GM18870 (cell line): ENCODE results near the gene NMNAT2.

ENCODE experiments used
- ATAC-seq: cut with Tn5 transposase; IDR thresholded peaks from one replicate; pipeline ENCODE4 v1.9.1; 2021; ENCODE audit warnings: moderate library complexity; ENCODE audit not compliant: unreplicated experiment

The NMNAT2 gene

GRCh38 chr1:183319606-183320005, 98.6 kb downstream of the NMNAT2 start:
- no peak for ATAC-seq

GRCh38 chr1:183319051-183319450, 99.1 kb downstream of the NMNAT2 start:
- no peak for ATAC-seq

GRCh38 chr1:183318433-183318832, 99.7 kb downstream of the NMNAT2 start:
- ATAC-seq: peak; percentile 67

GRCh38 chr1:183315991-183316758, 102.0 kb downstream of the NMNAT2 start:
- ATAC-seq: no peak

GRCh38 chr1:183313063-183313462, 105.1 kb downstream of the NMNAT2 start:
- ATAC-seq: no peak

GRCh38 chr1:183310753-183311479, 107.3 kb downstream of the NMNAT2 start:
- no peak for ATAC-seq

GRCh38 chr1:183308719-183309118, 109.5 kb downstream of the NMNAT2 start:
- no peak for ATAC-seq

- no peak for ATAC-seq
Observed at GRCh38 chr1:183306317-183307042, 111.7 kb downstream of the NMNAT2 start.

GRCh38 chr1:183304440-183305107, 113.6 kb downstream of the NMNAT2 start:
- no peak for ATAC-seq

- ATAC-seq: no peak
Observed at GRCh38 chr1:183303901-183304300, 114.3 kb downstream of the NMNAT2 start.

- no peak for ATAC-seq
Observed at GRCh38 chr1:183303323-183303645, 114.9 kb downstream of the NMNAT2 start.

- no peak for ATAC-seq
Observed at GRCh38 chr1:183302452-183303322, 115.5 kb downstream of the NMNAT2 start.

GRCh38 chr1:183301239-183301638, 116.9 kb downstream of the NMNAT2 start:
- no peak for ATAC-seq

GRCh38 chr1:183300828-183301227, 117.4 kb downstream of the NMNAT2 start:
- ATAC-seq: no peak

GRCh38 chr1:183300395-183300794, 117.8 kb downstream of the NMNAT2 start:
- no peak for ATAC-seq

- ATAC-seq: no peak
Observed at GRCh38 chr1:183296782-183297181, 121.4 kb downstream of the NMNAT2 start.

GRCh38 chr1:183295521-183295920, 122.7 kb downstream of the NMNAT2 start:
- ATAC-seq: no peak

GRCh38 chr1:183293876-183294275, 124.3 kb downstream of the NMNAT2 start:
- ATAC-seq: no peak

- no peak for ATAC-seq
Observed at GRCh38 chr1:183293241-183293640, 124.9 kb downstream of the NMNAT2 start.

- no peak for ATAC-seq
Observed at GRCh38 chr1:183291802-183292514, 126.2 kb downstream of the NMNAT2 start.
